ENCODE data around the gene TEKT5. TPM values are rescaled to one million over a fixed set of nuclear protein-coding genes. Genes with fewer than 3 reads are reported as not detected.

TEKT5 gene
- total and polyA plus RNA-seq, 2 experiments from 2014 or later, result not detected

DNA sequence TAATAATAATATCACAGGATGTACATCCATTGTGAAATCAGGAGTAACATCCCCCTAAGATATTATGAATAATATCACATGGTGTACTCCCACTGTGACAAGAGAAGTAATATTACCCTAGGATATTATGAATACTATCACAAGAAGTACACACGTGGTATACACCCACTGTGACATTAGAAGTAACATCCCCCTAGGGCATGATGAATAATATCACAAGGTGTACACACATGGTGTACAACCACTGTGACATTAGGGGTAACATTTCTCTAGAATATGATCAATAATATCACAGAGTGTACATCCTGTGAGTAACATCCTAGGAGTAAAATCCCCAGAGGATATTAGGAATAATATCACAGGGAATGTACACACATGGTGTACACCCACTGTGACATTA, 5.0 kb upstream of the TEKT5 start:
- H2AFZ ChIP-seq, result no peak overlapping the region
- no peaks in the 10 kb centered on the region for H3K9me3 ChIP-seq (ENCODE audit: low read depth)
- no peak for TF ChIP-seq EZH2phosphoT487 (IDR thresholded peaks at IDR 0.05; ENCODE audit: insufficient read depth, low read depth)
- no peak for TF ChIP-seq EZH2 (IDR thresholded peaks at IDR 0.05; ENCODE audit: insufficient read depth, poor library complexity, severe bottlenecking)
- no peaks in the 10 kb centered on the region for H3K9me2 ChIP-seq (ENCODE audit: insufficient read depth)
- in situ Hi-C loops (cut with MboI), result no loop called here
- H4K20me1 ChIP-seq (ENCODE audit: insufficient read depth), result no peaks in the 10 kb centered on the region
- no peaks in the 10 kb centered on the region for H3F3A ChIP-seq (ENCODE audit: insufficient read depth)
- no peak overlapping the region for H3K9ac ChIP-seq
- no peaks in the 10 kb centered on the region for H3K4me1 ChIP-seq (ENCODE audit: insufficient read depth)
- no peak overlapping the region for H3K4me2 ChIP-seq (ENCODE audit: unreplicated experiment)
- no peak overlapping the region for H3K27ac ChIP-seq
- WGBS, 2 experiments (ENCODE audit: low coverage in 1 of 2, low lambda C conversion rate in 2 of 2, missing lambda C conversion rate in 2 of 2), result 26 to 29% methylated on average over 1 of the region's 1 CpG
- no peak for DNase-seq
- H3K36me3 ChIP-seq (ENCODE audit: low read depth), result no peaks in the 10 kb centered on the region
- no peaks in the 10 kb centered on the region for H3K79me2 ChIP-seq (ENCODE audit: insufficient read depth)
- H3K4me3 ChIP-seq, result no peak overlapping the region
- H3K27me3 ChIP-seq (replicated peaks; ENCODE audit: insufficient read depth), result no peaks in the 10 kb centered on the region

DNA sequence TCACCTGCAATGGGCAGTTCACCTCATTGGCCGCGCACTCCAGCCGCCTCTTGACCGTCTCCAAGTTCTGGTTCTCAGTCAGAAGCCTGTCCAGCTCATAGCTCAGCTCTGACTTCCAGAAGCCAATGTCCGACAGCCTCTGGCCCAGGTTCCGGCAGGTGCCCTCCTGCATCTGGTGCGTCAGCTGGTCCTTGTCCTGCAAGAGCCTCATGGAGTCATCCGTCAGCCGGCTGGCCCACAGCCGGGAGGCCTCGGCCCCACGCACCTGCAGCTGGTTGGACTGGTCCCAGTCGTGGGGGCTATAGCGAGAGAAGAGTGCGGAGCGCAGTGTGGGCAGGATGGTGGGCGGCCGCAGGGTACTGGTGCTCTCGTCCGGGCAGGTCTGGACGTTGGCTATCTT, 424 bp downstream of the TEKT5 start:
- H3K27ac ChIP-seq, result no peak overlapping the region
- H3K27me3 ChIP-seq (replicated peaks; ENCODE audit: insufficient read depth), result no peaks in the 10 kb centered on the region; the same call in 1 of the 2 replicates
- WGBS, 2 experiments (ENCODE audit: low coverage in 1 of 2, low lambda C conversion rate in 2 of 2, missing lambda C conversion rate in 2 of 2), result 85 to 87% methylated on average over 21 of the region's 21 CpGs
- H3K4me1 ChIP-seq (ENCODE audit: insufficient read depth), result no peaks in the 10 kb centered on the region
- H3K9ac ChIP-seq, result no peak overlapping the region
- H2AFZ ChIP-seq, result no peak overlapping the region
- H3K4me3 ChIP-seq, result no peak overlapping the region
- H3F3A ChIP-seq (ENCODE audit: insufficient read depth), result no peaks in the 10 kb centered on the region
- H3K36me3 ChIP-seq (ENCODE audit: low read depth), result no peaks in the 10 kb centered on the region
- no peaks in the 10 kb centered on the region for H4K20me1 ChIP-seq (ENCODE audit: insufficient read depth)
- no peaks in the 10 kb centered on the region for H3K9me3 ChIP-seq (ENCODE audit: low read depth)
- TF ChIP-seq EZH2phosphoT487 (IDR thresholded peaks at IDR 0.05; ENCODE audit: insufficient read depth, low read depth) (no peak), EZH2 (IDR thresholded peaks at IDR 0.05; ENCODE audit: insufficient read depth, poor library complexity, severe bottlenecking) (no peak)
- H3K79me2 ChIP-seq (ENCODE audit: insufficient read depth), result no peaks in the 10 kb centered on the region
- DNase-seq, result no peak
- in situ Hi-C loops (cut with MboI), result no loop called here
- H3K4me2 ChIP-seq (ENCODE audit: unreplicated experiment), result no peak overlapping the region
- H3K9me2 ChIP-seq (ENCODE audit: insufficient read depth), result no peaks in the 10 kb centered on the region

DNA sequence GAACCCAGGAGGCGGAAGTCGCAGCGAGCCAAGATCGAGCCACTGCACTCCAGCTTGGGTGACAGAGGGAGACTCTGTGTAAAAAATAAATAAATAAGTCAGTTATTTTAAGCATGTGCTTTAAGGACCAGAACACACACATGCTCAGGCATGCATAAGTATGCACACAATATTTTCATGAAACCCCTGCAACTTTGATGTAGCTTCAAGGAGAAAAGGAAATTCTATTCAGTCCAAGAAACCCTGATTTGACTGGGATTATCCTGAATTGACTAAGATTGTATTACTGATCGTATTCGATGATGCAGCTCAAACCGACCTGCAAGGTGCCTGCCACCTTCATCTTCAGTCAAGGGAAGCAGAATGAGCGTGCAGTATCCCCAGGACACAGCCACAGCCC, 841 bp downstream of the TEKT5 start:
- no peak overlapping the region for H3K4me2 ChIP-seq (ENCODE audit: unreplicated experiment)
- in situ Hi-C loops (cut with MboI), result no loop called here
- H3K4me1 ChIP-seq (ENCODE audit: insufficient read depth), result no peaks in the 10 kb centered on the region
- H3K36me3 ChIP-seq (ENCODE audit: low read depth), result no peaks in the 10 kb centered on the region
- H3K9me2 ChIP-seq (ENCODE audit: insufficient read depth), result no peaks in the 10 kb centered on the region
- DNase-seq, result no peak
- H3K27me3 ChIP-seq (replicated peaks; ENCODE audit: insufficient read depth), result no peaks in the 10 kb centered on the region; the same call in 1 of the 2 replicates
- H2AFZ ChIP-seq, result no peak overlapping the region
- no peaks in the 10 kb centered on the region for H3K9me3 ChIP-seq (ENCODE audit: low read depth)
- H3K4me3 ChIP-seq, result no peak overlapping the region
- H4K20me1 ChIP-seq (ENCODE audit: insufficient read depth), result no peaks in the 10 kb centered on the region
- H3K27ac ChIP-seq, result no peak overlapping the region
- H3K9ac ChIP-seq, result no peak overlapping the region
- TF ChIP-seq EZH2 (IDR thresholded peaks at IDR 0.05; ENCODE audit: insufficient read depth, poor library complexity, severe bottlenecking), result no peak
- no peak for TF ChIP-seq EZH2phosphoT487 (IDR thresholded peaks at IDR 0.05; ENCODE audit: insufficient read depth, low read depth)
- no peaks in the 10 kb centered on the region for H3K79me2 ChIP-seq (ENCODE audit: insufficient read depth)
- no peaks in the 10 kb centered on the region for H3F3A ChIP-seq (ENCODE audit: insufficient read depth)
- 71 to 75% methylated on average over 8 of the region's 8 CpGs for WGBS, 2 experiments (ENCODE audit: low coverage in 1 of 2, low lambda C conversion rate in 2 of 2, missing lambda C conversion rate in 2 of 2)

DNA sequence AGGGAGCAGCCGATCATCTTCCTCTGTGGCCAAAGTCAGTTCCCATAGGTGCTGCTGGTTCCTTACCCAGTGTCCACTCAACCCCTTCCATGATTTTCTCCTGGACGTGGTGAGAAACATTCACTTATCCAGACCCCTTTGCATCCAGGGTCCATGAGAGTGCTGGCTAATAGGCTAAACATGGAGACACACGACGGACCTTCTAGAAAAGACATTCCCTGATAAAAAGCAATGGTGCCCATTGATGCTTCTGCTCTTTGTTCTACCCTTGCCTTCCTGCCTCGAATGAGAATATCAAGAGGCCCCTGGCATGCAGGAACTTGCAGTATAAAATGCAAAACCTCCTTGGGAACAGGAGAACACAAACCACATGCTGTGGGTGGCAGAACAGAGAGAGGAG, 2.3 kb downstream of the TEKT5 start:
- H3K27ac ChIP-seq, result no peak overlapping the region

DNA sequence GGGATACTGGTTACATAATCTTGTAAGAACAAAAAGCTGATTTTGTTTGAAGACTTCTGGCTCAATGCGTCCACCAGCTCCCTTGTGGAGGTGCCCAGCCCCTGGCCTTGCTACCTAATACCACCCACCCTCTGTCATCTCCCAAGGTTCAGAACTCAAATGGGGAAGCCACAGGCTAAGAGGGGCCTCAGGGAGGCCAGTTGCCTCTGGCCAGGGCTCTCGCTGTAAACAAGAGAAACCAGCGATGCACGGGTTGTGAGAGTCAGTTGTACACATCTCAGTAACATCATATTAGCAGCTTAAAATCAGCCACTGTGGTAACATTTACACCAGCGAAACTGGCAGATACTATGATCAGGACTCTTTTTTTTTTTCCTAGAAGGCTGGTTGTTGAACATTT, 6.0 kb downstream of the TEKT5 start:
- H3K9me3 ChIP-seq (ENCODE audit: low read depth), result no peaks in the 10 kb centered on the region
- DNase-seq, result no peak
- TF ChIP-seq EZH2 (IDR thresholded peaks at IDR 0.05; ENCODE audit: insufficient read depth, poor library complexity, severe bottlenecking), result no peak
- no peak for TF ChIP-seq EZH2phosphoT487 (IDR thresholded peaks at IDR 0.05; ENCODE audit: insufficient read depth, low read depth)
- 68 to 71% methylated on average over 5 of the region's 5 CpGs for WGBS, 2 experiments (ENCODE audit: low coverage in 1 of 2, low lambda C conversion rate in 2 of 2, missing lambda C conversion rate in 2 of 2)
- H3K27ac ChIP-seq, result no peak overlapping the region
- no peaks in the 10 kb centered on the region for H3K4me1 ChIP-seq (ENCODE audit: insufficient read depth)
- no peaks in the 10 kb centered on the region for H3K79me2 ChIP-seq (ENCODE audit: insufficient read depth)
- H3K4me2 ChIP-seq (ENCODE audit: unreplicated experiment), result no peak overlapping the region
- no peak overlapping the region for H2AFZ ChIP-seq
- no peaks in the 10 kb centered on the region for H3F3A ChIP-seq (ENCODE audit: insufficient read depth)
- H3K27me3 ChIP-seq (replicated peaks; ENCODE audit: insufficient read depth), result no peaks in the 10 kb centered on the region; the same call in 1 of the 2 replicates
- H4K20me1 ChIP-seq (ENCODE audit: insufficient read depth), result no peaks in the 10 kb centered on the region
- no peak overlapping the region for H3K4me3 ChIP-seq
- no peak overlapping the region for H3K9ac ChIP-seq
- in situ Hi-C loops (cut with MboI), result no loop called here
- no peaks in the 10 kb centered on the region for H3K36me3 ChIP-seq (ENCODE audit: low read depth)
- no peaks in the 10 kb centered on the region for H3K9me2 ChIP-seq (ENCODE audit: insufficient read depth)

More for the DNA sequence above, 2.3 kb downstream of the TEKT5 start:
- no peaks in the 10 kb centered on the region for H3K79me2 ChIP-seq (ENCODE audit: insufficient read depth)
- H3K9me2 ChIP-seq (ENCODE audit: insufficient read depth), result no peaks in the 10 kb centered on the region
- no peak overlapping the region for H3K4me2 ChIP-seq (ENCODE audit: unreplicated experiment)
- no peak for DNase-seq
- H4K20me1 ChIP-seq (ENCODE audit: insufficient read depth), result no peaks in the 10 kb centered on the region
- H3K4me3 ChIP-seq, result no peak overlapping the region
- H3K9me3 ChIP-seq (ENCODE audit: low read depth), result no peaks in the 10 kb centered on the region
- H2AFZ ChIP-seq, result no peak overlapping the region
- H3K27me3 ChIP-seq (replicated peaks; ENCODE audit: insufficient read depth), result no peaks in the 10 kb centered on the region; the same call in 1 of the 2 replicates
- H3K36me3 ChIP-seq (ENCODE audit: low read depth), result no peaks in the 10 kb centered on the region
- H3K4me1 ChIP-seq (ENCODE audit: insufficient read depth), result no peaks in the 10 kb centered on the region
- in situ Hi-C loops (cut with MboI), result no loop called here
- no peak overlapping the region for H3K9ac ChIP-seq
- no peak for TF ChIP-seq EZH2 (IDR thresholded peaks at IDR 0.05; ENCODE audit: insufficient read depth, poor library complexity, severe bottlenecking)
- TF ChIP-seq EZH2phosphoT487 (IDR thresholded peaks at IDR 0.05; ENCODE audit: insufficient read depth, low read depth), result no peak
- 63 to 64% methylated on average over 5 of the region's 5 CpGs for WGBS, 2 experiments (ENCODE audit: low coverage in 1 of 2, low lambda C conversion rate in 2 of 2, missing lambda C conversion rate in 2 of 2)
- no peaks in the 10 kb centered on the region for H3F3A ChIP-seq (ENCODE audit: insufficient read depth)
